Body of pancreas (tissue), 4 donors: ENCODE measurements around the gene RASSF10. TPM values are rescaled to one million over a fixed set of nuclear protein-coding genes. Genes with fewer than 3 reads are reported as not detected.

Source experiments
- ATAC-seq: fragments of 150-250 bp; one replicate; pipeline ENCODE4 v1.9.1; 2016
- DNase-seq, 4 donors: peaks; one replicate each; pipeline ENCODE4 v3.0.0-alpha.2; 2019
- H3K27ac ChIP-seq, 4 donors: fragments of 200-600 bp; sonication (generic); 1 replicate in 3 of 4; 2 replicates in 1 of 4; pipeline versions ENCODE4 v1.5.1 to v1.6.1; 2016 to 2019; ENCODE audit warnings: mild to moderate bottlenecking in 1 of 4, mixed read lengths in 1 of 4, moderate library complexity in 1 of 4
- H3K27me3 ChIP-seq, 2 donors: fragments of 200-600 bp; sonication (generic); one replicate each; pipeline ENCODE4 v1.6.0; 2016; ENCODE audit warnings: mild to moderate bottlenecking in 1 of 2
- H3K36me3 ChIP-seq, 2 donors: fragments of 200-600 bp; sonication (generic); replicated peaks in 1 of 2; 2 replicates each; pipeline ENCODE4 v1.5.1; 2016; ENCODE audit warnings: low read depth in 2 of 2; ENCODE audit not compliant: insufficient read depth in 1 of 2
- H3K4me1 ChIP-seq: fragments of 200-600 bp; sonication (generic); one replicate; pipeline ENCODE4 v1.6.0; 2016
- H3K4me3 ChIP-seq, 2 donors: fragments of 200-600 bp; sonication (generic); 1 replicate in 1 of 2; 2 replicates in 1 of 2; pipeline ENCODE4 v1.5.1; 2016 to 2019
- H3K9me3 ChIP-seq, 3 donors: fragments of 200-600 bp; sonication (generic); 1 replicate in 2 of 3; 2 replicates in 1 of 3; pipeline ENCODE4 v1.5.1; 2016
- POLR2A ChIP-seq, 3 donors: fragments of 450-650 bp; IDR thresholded peaks; one replicate each; pipeline ENCODE4 v1.6.1; 2016; ENCODE audit warnings: antibody characterized with exemption in 3 of 3, mild to moderate bottlenecking in 2 of 3
- WGBS, 2 donors: methylation state at CpG; one replicate each; pipeline ENCODE4 v1.1.5; 2017; 5-methylcytosine and 5-hydroxymethylcytosine counted together
- intact Hi-C: fragments of 100-400 bp; cut with DNase I; formaldehyde crosslinking; loops from one replicate; pipeline ENCODE4 v1.15.1; 2023
- total RNA-seq, 2 donors: library from RNA; depleted of rRNA; stranded (reverse); fragments of >200 nt; gene quantifications; one replicate each; pipeline ENCODE4 v1.1.0, GENCODE V29; 2016
- TF ChIP-seq, protein P1 (sequence below), 7 experiments: fragments of 450-650 bp in 4 of 7; fragments of 200-600 bp in 3 of 7; sonication (generic) in 3 of 7; IDR thresholded peaks; one replicate each; pipeline ENCODE4 v1.5.1; 2016 to 2019; ENCODE audit warnings: antibody characterized with exemption in 7 of 7

Gene RASSF10
- total RNA-seq, 2 donors from 2014 or later = not detected

DNA sequence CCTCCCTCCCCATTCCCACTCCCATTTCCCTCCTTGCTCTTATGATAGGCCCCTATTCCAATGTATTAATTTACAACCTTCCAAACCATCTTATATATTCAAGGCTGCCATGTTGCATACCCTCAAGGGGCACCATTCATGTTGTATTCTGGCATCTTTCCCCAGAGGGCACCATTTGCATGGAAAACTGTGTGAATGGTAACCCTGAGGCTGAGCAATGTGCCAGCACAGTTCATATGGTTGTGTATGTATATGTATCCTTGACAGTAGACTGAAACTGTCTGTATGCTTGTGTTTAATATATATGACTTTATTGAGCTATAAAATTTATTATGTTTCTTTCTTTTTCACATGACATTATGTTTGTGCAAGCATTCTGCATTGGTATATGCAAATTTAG lies 7.3 kb downstream of the RASSF10 start:
- Histone ChIP-seq H3K27me3 (no peaks in the 10 kb centered on the region), H3K4me1 (peaks cover 37% of the 10 kb centered on the region), H3K4me3 (no peak overlapping the region), H3K36me3 (no peaks in the 10 kb centered on the region), H3K27ac (no peak overlapping the region), H3K9me3 (no peaks in the 10 kb centered on the region)
- no peak for ATAC-seq
- no peak for DNase-seq
- intact Hi-C loops = no loop called here
- no peak for TF ChIP-seq POLR2A (IDR thresholded peaks at IDR 0.05)
- TF ChIP-seq, protein P1, sequence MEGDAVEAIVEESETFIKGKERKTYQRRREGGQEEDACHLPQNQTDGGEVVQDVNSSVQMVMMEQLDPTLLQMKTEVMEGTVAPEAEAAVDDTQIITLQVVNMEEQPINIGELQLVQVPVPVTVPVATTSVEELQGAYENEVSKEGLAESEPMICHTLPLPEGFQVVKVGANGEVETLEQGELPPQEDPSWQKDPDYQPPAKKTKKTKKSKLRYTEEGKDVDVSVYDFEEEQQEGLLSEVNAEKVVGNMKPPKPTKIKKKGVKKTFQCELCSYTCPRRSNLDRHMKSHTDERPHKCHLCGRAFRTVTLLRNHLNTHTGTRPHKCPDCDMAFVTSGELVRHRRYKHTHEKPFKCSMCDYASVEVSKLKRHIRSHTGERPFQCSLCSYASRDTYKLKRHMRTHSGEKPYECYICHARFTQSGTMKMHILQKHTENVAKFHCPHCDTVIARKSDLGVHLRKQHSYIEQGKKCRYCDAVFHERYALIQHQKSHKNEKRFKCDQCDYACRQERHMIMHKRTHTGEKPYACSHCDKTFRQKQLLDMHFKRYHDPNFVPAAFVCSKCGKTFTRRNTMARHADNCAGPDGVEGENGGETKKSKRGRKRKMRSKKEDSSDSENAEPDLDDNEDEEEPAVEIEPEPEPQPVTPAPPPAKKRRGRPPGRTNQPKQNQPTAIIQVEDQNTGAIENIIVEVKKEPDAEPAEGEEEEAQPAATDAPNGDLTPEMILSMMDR (IDR thresholded peaks at IDR 0.05) = no peak

GRCh38 chr11:13019313-13019712 lies 10.2 kb downstream of the RASSF10 start:
- H3K4me3 ChIP-seq = no peak overlapping the region
- intact Hi-C loops = no loop called here
- 80 to 96% methylated on average over 4 of the region's 4 CpGs for WGBS, 2 donors
- H3K9me3 ChIP-seq = no peaks in the 10 kb centered on the region
- H3K27me3 ChIP-seq = no peaks in the 10 kb centered on the region
- ATAC-seq (no peak), DNase-seq (no peak)
- TF ChIP-seq, protein P1 (IDR thresholded peaks at IDR 0.05) = no peak
- no peak for TF ChIP-seq POLR2A (IDR thresholded peaks at IDR 0.05)
- H3K36me3 ChIP-seq = no peaks in the 10 kb centered on the region
- peaks cover 15% of the 10 kb centered on the region for H3K4me1 ChIP-seq
- no peak overlapping the region for H3K27ac ChIP-seq

GRCh38 chr11:13023423-13023822 lies 14.3 kb downstream of the RASSF10 start:
- TF ChIP-seq, protein P1 (IDR thresholded peaks at IDR 0.05) = no peak
- no peak for TF ChIP-seq POLR2A (IDR thresholded peaks at IDR 0.05)
- Histone ChIP-seq H3K27me3 (no peaks in the 10 kb centered on the region), H3K9me3 (no peaks in the 10 kb centered on the region), H3K4me3 (no peak overlapping the region), H3K36me3 (no peaks in the 10 kb centered on the region), H3K27ac (no peak overlapping the region), H3K4me1 (peaks cover 5% of the 10 kb centered on the region)
- ATAC-seq (no peak), DNase-seq (no peak)
- WGBS, 2 donors = 45 to 46% methylated on average over 5 of the region's 5 CpGs
- intact Hi-C loops = no loop called here

DNA sequence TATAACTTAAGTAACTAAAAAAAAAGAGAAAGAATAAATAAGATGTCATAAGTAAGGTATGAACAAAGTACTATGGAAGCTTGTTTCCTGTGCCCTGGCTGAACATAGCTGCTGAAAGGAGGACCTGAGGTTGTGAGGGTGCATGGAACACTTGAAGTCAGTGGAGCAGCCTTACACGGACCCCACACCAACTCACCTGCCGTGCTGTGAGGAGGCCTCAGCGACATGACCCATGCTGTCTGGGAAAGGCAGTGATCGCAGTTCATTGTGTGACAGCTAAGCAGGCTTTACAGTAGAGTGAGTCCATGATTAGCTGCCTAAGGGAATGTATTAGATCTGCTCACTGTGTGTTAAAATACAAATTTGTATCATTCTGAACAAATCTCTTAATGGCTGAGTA lies 17.6 kb downstream of the RASSF10 start:
- Histone ChIP-seq H3K4me3 (no peak overlapping the region), H3K4me1 (peaks cover 20% of the 10 kb centered on the region), H3K27ac (no peak overlapping the region), H3K36me3 (no peaks in the 10 kb centered on the region), H3K27me3 (no peaks in the 10 kb centered on the region), H3K9me3 (no peaks in the 10 kb centered on the region)
- ATAC-seq (no peak), DNase-seq (no peak)
- TF ChIP-seq, protein P1 (IDR thresholded peaks at IDR 0.05) = no peak
- TF ChIP-seq POLR2A (IDR thresholded peaks at IDR 0.05) = no peak
- 83 to 88% methylated on average over 4 of the region's 4 CpGs for WGBS, 2 donors
- intact Hi-C loops = no loop called here

- H3K9me3 ChIP-seq = no peaks in the 10 kb centered on the region
- intact Hi-C loops = no loop called here
- ATAC-seq (no peak), DNase-seq (no peak)
- no peaks in the 10 kb centered on the region for H3K27me3 ChIP-seq
- WGBS, 2 donors = 66 to 79% methylated on average over 3 of the region's 3 CpGs
- no peak overlapping the region for H3K4me3 ChIP-seq
- TF ChIP-seq, protein P1 (IDR thresholded peaks at IDR 0.05) = no peak
- no peak for TF ChIP-seq POLR2A (IDR thresholded peaks at IDR 0.05)
- peaks cover 17% of the 10 kb centered on the region for H3K4me1 ChIP-seq
- no peaks in the 10 kb centered on the region for H3K36me3 ChIP-seq
- H3K27ac ChIP-seq = no peak overlapping the region
These were observed 19.2 kb downstream of the RASSF10 start for GRCh38 chr11:13028322-13028721.
